ENCODE measurements around the gene IGF2BP2. TPM values are rescaled to one million over a fixed set of nuclear protein-coding genes. Genes with fewer than 3 reads are reported as not detected.

Gene IGF2BP2
- total and polyA plus RNA-seq, 2 of the 8 experiments (the other 6 are each of a cell fraction or from before 2014, with no cell fraction given), result 7.4 to 121 TPM

DNA sequence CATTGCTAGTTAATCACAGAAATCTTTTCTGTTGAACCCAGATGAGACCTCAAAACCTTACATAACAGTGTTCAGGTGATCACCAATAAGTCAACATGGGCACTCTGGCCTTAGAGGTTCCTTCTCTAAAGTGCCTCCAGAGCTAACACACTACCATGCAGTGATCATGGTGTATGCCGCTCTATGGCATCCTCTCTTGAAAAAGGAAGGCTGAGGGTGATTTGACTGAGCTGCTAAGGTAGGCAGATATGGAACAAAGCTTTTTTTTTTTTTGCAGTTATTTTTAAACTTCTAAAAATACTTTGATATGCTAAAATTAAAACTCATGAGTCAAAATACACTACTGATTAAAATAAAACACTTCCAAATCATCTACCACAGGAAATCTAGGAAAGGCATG is 46.0 kb downstream of the IGF2BP2 start:
- ChIA-PET CTCF (ENCODE audit: partially characterized antibody) (interaction anchor here (0.6 to 6.8 kb wide), 7 partner anchors 10 to 406 kb away, joined by 3 to 43 read pairs (median 4); no protein-coding TSS in a partner anchor), POLR2A (ENCODE audit: partially characterized antibody) (interaction anchor here (1.0 to 3.2 kb wide), 3 partner anchors 11 to 32 kb away, joined by 3 to 11 read pairs (median 3); no protein-coding TSS in a partner anchor)
- Histone ChIP-seq H3K14ac (ENCODE audit: insufficient read length) (no peak overlapping the region), H3K4me1 (replicated peaks in 1 of 4; ENCODE audit: control insufficient read depth in 3 of 4, insufficient read depth in 4 of 4, low read length in 3 of 4) (peaks cover 0 to 36% (median 15%) of the 10 kb centered on the region in 4 experiments), H4K8ac (ENCODE audit: extremely low read depth, insufficient read depth, low read length) (no peak overlapping the region), H2AK5ac (ENCODE audit: low read depth, low read length) (no peak overlapping the region), H3K4ac (replicated peaks; ENCODE audit: insufficient read length, low read depth, low read length) (no peak overlapping the region), H2BK120ac (replicated peaks; ENCODE audit: low read depth, low read length) (peak overlapping the region; percentile 14), H3K23ac (ENCODE audit: insufficient read length) (no peak overlapping the region), H4K20me1 (replicated peaks in 1 of 2; ENCODE audit: control insufficient read depth in 1 of 2, insufficient read depth in 2 of 2, low read length in 2 of 2) (peaks cover 0 to 13% of the 10 kb centered on the region in 2 experiments), H3K23me2 (ENCODE audit: low read depth, low read length) (no peaks in the 10 kb centered on the region), H2BK12ac (ENCODE audit: low read depth, low read length) (no peak overlapping the region), H3K4me2 (ENCODE audit: insufficient read depth in 1 of 2, low read depth in 2 of 2, low read length in 2 of 2) (peak overlapping the region in 1 of 2 experiments; percentile 40; a peak in 1 of 4 replicates), H3K79me2 (ENCODE audit: control insufficient read depth in 1 of 2, insufficient read depth in 2 of 2, low read length in 2 of 2) (peaks cover 13 to 98% of the 10 kb centered on the region in 2 experiments), H3K9ac (replicated peaks in 1 of 4; ENCODE audit: extremely low read depth in 1 of 4, low read depth in 3 of 4, low read length in 3 of 4) (no peak overlapping the region), H3K4me3 (ENCODE audit: extremely low read depth in 1 of 4, insufficient read depth in 2 of 4, low read depth in 3 of 4, low read length in 4 of 4) (no peak overlapping the region), H3K18ac (ENCODE audit: extremely low read depth, low read length) (no peak overlapping the region), H2BK20ac (ENCODE audit: low read length) (no peak overlapping the region), H4K5ac (ENCODE audit: insufficient read length, low read depth, low read length) (no peak overlapping the region), H3K79me1 (ENCODE audit: low read depth, low read length) (peaks cover 2% of the 10 kb centered on the region; the same call in 1 of the 2 replicates), H3K27ac (ENCODE audit: low read depth, low read length) (no peak overlapping the region), H2AFZ (ENCODE audit: low read length) (no peak overlapping the region), H3K36me3 (ENCODE audit: control insufficient read depth in 2 of 4, insufficient read depth in 4 of 4, low read length in 3 of 4) (no peaks in the 10 kb centered on the region), H2BK5ac (ENCODE audit: low read depth, low read length) (no peak overlapping the region), H3K27me3 (replicated peaks in 1 of 4; ENCODE audit: control insufficient read depth in 3 of 4, extremely low read depth in 1 of 4, insufficient read depth in 3 of 4, low read length in 3 of 4) (no peaks in the 10 kb centered on the region), H2BK15ac (ENCODE audit: low read length) (no peak overlapping the region), H3K56ac (replicated peaks; ENCODE audit: insufficient read length, low read depth, low read length) (no peak overlapping the region), H3K9me3 (ENCODE audit: insufficient read depth in 2 of 2, low read depth in 1 of 2, low read length in 1 of 2) (no peaks in the 10 kb centered on the region), H4K91ac (replicated peaks; ENCODE audit: insufficient read length, low read length) (peak overlapping the region; percentile 72)
- 89% methylated on average over 1 of the region's 1 CpG; no CpG with 5 or more reads in 1 of the 2 experiments for WGBS, 2 experiments (ENCODE audit: extremely low coverage in 1 of 2, insufficient coverage in 1 of 2, insufficient read length in 1 of 2, insufficient replicate concordance in 2 of 2, low coverage in 1 of 2, low lambda C conversion rate in 2 of 2, missing lambda C conversion rate in 1 of 2)
- DNase-seq (ENCODE audit: low read depth in 1 of 2, low spot score in 2 of 2) (no peak), FAIRE-seq (no peak)
- no peak for TF ChIP-seq E2F6 (IDR thresholded peaks at IDR 0.05)
- TF ChIP-seq EZH2 (IDR thresholded peaks at IDR 0.05; ENCODE audit: low read depth, low read length, severe bottlenecking), result no peak

All from H1 (cell line).